HCT116 (cell line): ENCODE data around the gene P2RX3. TPM values are rescaled to one million over a fixed set of nuclear protein-coding genes. Genes with fewer than 3 reads are reported as not detected.

ENCODE experiments used
- ATAC-seq: fragments of 200-7000 bp; cut with Tn5 transposase; 2 replicates; pipeline ENCODE4 v1.9.1; 2020; ENCODE audit warnings: mild to moderate bottlenecking, moderate library complexity
- BruUV-seq: library from RNA; stranded (reverse); fragments of 400-500 nt; replicated peaks from 2 replicates; lab custom pipeline; 2021; lab: Mats Ljungman, UMichigan
- CTCF ChIA-PET: fragments of 300-600 bp; sonication (Branson Sonifier 250); formaldehyde crosslinking; loops from one replicate; lab custom pipeline; 2021; ENCODE audit warnings: antibody characterized with exemption; lab: Charles Lee
- POLR2A ChIA-PET: fragments of 300-600, 350-600 bp; sonication (Branson Sonifier 250); formaldehyde crosslinking; loops from one replicate; lab custom pipeline; 2021; ENCODE audit warnings: antibody characterized with exemption; lab: Charles Lee
- RAD21 ChIA-PET, 2 experiments: fragments of 300-600 bp; sonication (Branson Sonifier 250); formaldehyde crosslinking; loops; one replicate each; lab custom pipeline; 2023; ENCODE audit warnings: low total read pairs in 2 of 2; ENCODE audit not compliant: uncharacterized antibody in 2 of 2, unreplicated experiment in 2 of 2, low non-redundant PET in 1 of 2; lab: Charles Lee
- DNase-seq: peaks from one replicate; pipeline ENCODE4 v3.0.0-alpha.2; 2010; ENCODE audit warnings: low read depth, low spot score
- H2AFZ ChIP-seq: fragments of 200-600 bp; shearing (Covaris generic), sonication (generic); 2 replicates; pipeline ENCODE4 v1.6.1; 2017; ENCODE audit warnings: low read depth, mixed run types, mixed read lengths, antibody characterized with exemption, low read length; ENCODE audit not compliant: poor library complexity, severe bottlenecking
- H3K27ac ChIP-seq: 2 replicates; pipeline ENCODE4 v1.5.1; 2012; ENCODE audit warnings: low read depth, low read length
- H3K27me3 ChIP-seq: fragments of 200-600 bp; sonication (generic); 2 replicates; pipeline ENCODE4 v1.6.1; 2016; ENCODE audit warnings: mixed run types, low read length, mixed read lengths; ENCODE audit not compliant: insufficient read depth
- H3K36me3 ChIP-seq, 2 experiments: fragments of 200-500 bp in 1 of 2; fragments of 200-600 bp in 1 of 2; sonication (Bioruptor generic) in 1 of 2; sonication (generic) in 1 of 2; 2 replicates each; pipeline versions ENCODE4 v1.5.1 to v1.6.1; 2014 to 2016; ENCODE audit warnings: low read length in 2 of 2, inconsistent platforms in 1 of 2, mixed read lengths in 1 of 2, mixed run types in 1 of 2; ENCODE audit not compliant: insufficient read depth in 2 of 2, control insufficient read depth in 1 of 2
- H3K4me1 ChIP-seq, 2 experiments: fragments of 200-600 bp in 1 of 2; sonication (generic) in 1 of 2; 2 replicates each; pipeline versions ENCODE4 v1.5.1 to v1.6.1; 2012 to 2017; ENCODE audit warnings: low read length in 2 of 2, inconsistent platforms in 1 of 2, mild to moderate bottlenecking in 1 of 2, mixed read lengths in 1 of 2, mixed run types in 1 of 2, moderate library complexity in 1 of 2; ENCODE audit not compliant: insufficient read depth in 2 of 2, control insufficient read depth in 1 of 2
- H3K4me2 ChIP-seq: fragments of 200-600 bp; sonication (generic); 2 replicates; pipeline ENCODE4 v1.6.1; 2017; ENCODE audit warnings: mixed run types, low read length, mixed read lengths
- H3K4me3 ChIP-seq, 2 experiments: fragments of 200-600 bp in 1 of 2; sonication (generic) in 1 of 2; replicated peaks in 1 of 2; 2 replicates each; pipeline ENCODE4 v1.5.1; 2011 to 2016; ENCODE audit warnings: low read length in 2 of 2, control low read depth in 1 of 2, low read depth in 1 of 2, mild to moderate bottlenecking in 1 of 2, mixed read lengths in 1 of 2, mixed run types in 1 of 2
- H3K79me2 ChIP-seq: fragments of 200-600 bp; sonication (generic); 2 replicates; pipeline ENCODE4 v1.6.1; 2017; ENCODE audit warnings: mild to moderate bottlenecking, mixed run types, low read length, moderate library complexity, mixed read lengths; ENCODE audit not compliant: insufficient read depth
- H3K9ac ChIP-seq: fragments of 200-600 bp; sonication (generic); 2 replicates; pipeline ENCODE4 v1.6.1; 2016; ENCODE audit warnings: low read length, mixed read lengths
- H3K9me2 ChIP-seq: fragments of 200-600 bp; sonication (generic), shearing (Covaris generic); 2 replicates; pipeline ENCODE4 v1.6.1; 2017; ENCODE audit warnings: mixed run types, mild to moderate bottlenecking, moderate library complexity; ENCODE audit not compliant: insufficient read depth
- H3K9me3 ChIP-seq, 2 experiments: fragments of 200-500 bp in 1 of 2; fragments of 200-600 bp in 1 of 2; sonication (Bioruptor generic) in 1 of 2; sonication (generic) in 1 of 2; 2 replicates each; pipeline ENCODE4 v1.6.1; 2014 to 2017; ENCODE audit warnings: low read length in 2 of 2, mixed read lengths in 2 of 2, inconsistent platforms in 1 of 2, low read depth in 1 of 2, mild to moderate bottlenecking in 1 of 2, mixed run types in 1 of 2, moderate library complexity in 1 of 2; ENCODE audit not compliant: control insufficient read depth in 1 of 2, insufficient read depth in 1 of 2
- H4K20me1 ChIP-seq: fragments of 200-600 bp; sonication (generic), shearing (Covaris generic); 2 replicates; pipeline ENCODE4 v1.6.1; 2017; ENCODE audit warnings: mixed run types, mild to moderate bottlenecking, moderate library complexity; ENCODE audit not compliant: insufficient read depth
- ATF3 ChIP-seq: IDR thresholded peaks from 2 replicates; pipeline ENCODE4 v1.6.1; 2012
- CTCF ChIP-seq, 3 experiments: fragments of 200-600 bp in 1 of 3; sonication (generic) in 1 of 3; IDR thresholded peaks in 2 of 3; conservative IDR thresholded peaks in 1 of 3; 2 replicates each; pipeline ENCODE4 v1.5.1; 2012 to 2017; ENCODE audit warnings: low read depth in 2 of 3, low read length in 2 of 3, antibody characterized with exemption in 1 of 3, borderline replicate concordance in 1 of 3, control low read depth in 1 of 3, mild to moderate bottlenecking in 1 of 3, mixed read lengths in 1 of 3, mixed run types in 1 of 3, moderate library complexity in 1 of 3; ENCODE audit not compliant: insufficient read depth in 1 of 3
- POLR2A ChIP-seq: IDR thresholded peaks from 2 replicates; pipeline ENCODE4 v1.7.0; 2011; ENCODE audit warnings: borderline replicate concordance; ENCODE audit not compliant: insufficient read depth, insufficient read length; ENCODE audit errors: extremely low read depth
- YY1 ChIP-seq: IDR thresholded peaks from 2 replicates; pipeline ENCODE4 v1.6.1; 2011; ENCODE audit warnings: low read length, low read depth, moderate library complexity, mild to moderate bottlenecking; ENCODE audit not compliant: insufficient replicate concordance; ENCODE audit errors: extremely low read depth
- ZBTB33 ChIP-seq: IDR thresholded peaks from 2 replicates; pipeline ENCODE4 v1.6.1; 2011; ENCODE audit warnings: mild to moderate bottlenecking, low read length, moderate library complexity; ENCODE audit not compliant: insufficient replicate concordance; ENCODE audit errors: extremely low read depth
- ZFX ChIP-seq: fragments of 450-650 bp; IDR thresholded peaks from 2 replicates; pipeline ENCODE4 v1.6.1; 2017
- intact Hi-C: fragments of 100-400 bp; cut with micrococcal nuclease; formaldehyde crosslinking; loops from 2 replicates; pipeline ENCODE4 v1.10.0; 2022
- total RNA-seq: library from RNA; stranded (reverse); gene quantifications from one replicate; pipeline ENCODE4 v1.2.1, GENCODE V29; 2021; ENCODE audit not compliant: unreplicated experiment

Gene P2RX3
- total RNA-seq, 1 experiment from 2014 or later = not detected

- BruUV-seq = no TSS peak
- ATAC-seq (no peak), DNase-seq (no peak)
- ChIA-PET RAD21 (no interaction called here), CTCF (no interaction called here), POLR2A (no interaction called here)
- Histone ChIP-seq H3K4me2 (no peak overlapping the region), H3K9me2 (no peaks in the 10 kb centered on the region), H3K79me2 (no peaks in the 10 kb centered on the region), H2AFZ (no peak overlapping the region), H3K27ac (no peak overlapping the region), H3K36me3 (no peaks in the 10 kb centered on the region), H3K27me3 (no peaks in the 10 kb centered on the region), H3K9me3 (no peaks in the 10 kb centered on the region), H4K20me1 (no peaks in the 10 kb centered on the region), H3K4me3 (no peak overlapping the region), H3K4me1 (peaks cover 7 to 12% of the 10 kb centered on the region in 2 experiments), H3K9ac (no peak overlapping the region)
- intact Hi-C loops = no loop called here
- TF ChIP-seq ZBTB33 (no peak), POLR2A (no peak), ZFX (no peak), ATF3 (no peak), CTCF (IDR thresholded peaks at IDR 0.05 in 2 of 3, conservative IDR thresholded peaks at IDR 0.05 in 1 of 3; ENCODE audit: borderline replicate concordance in 1 of 3, insufficient read depth in 1 of 3, low read depth in 2 of 3, low read length in 2 of 3) (no peak), YY1 (no peak)
These were observed 47.9 kb upstream of the P2RX3 start for GRCh38 chr11:57290288-57290687.
